Liver (tissue), 3 donors: Measurements from ENCODE around the gene ANXA10.

Experiments used
- EGR1 ChIP-seq, 2 donors: IDR thresholded peaks; 2 replicates each; pipeline ENCODE4 v1.6.1; 2016 to 2018; ENCODE audit warnings: antibody characterized with exemption in 2 of 2, low read depth in 2 of 2
- HNF4A ChIP-seq, 2 donors: conservative IDR thresholded peaks; 2 replicates each; pipeline ENCODE4 v1.6.1; 2016; ENCODE audit warnings: antibody characterized with exemption in 2 of 2, mild to moderate bottlenecking in 2 of 2
- HNF4G ChIP-seq: IDR thresholded peaks from 2 replicates; pipeline ENCODE4 v1.6.1; 2016; ENCODE audit warnings: antibody characterized with exemption
- JUND ChIP-seq, 2 donors: IDR thresholded peaks; 2 replicates each; pipeline ENCODE4 v1.6.1; 2016; ENCODE audit warnings: antibody characterized with exemption in 2 of 2
- NR2F2 ChIP-seq: IDR thresholded peaks from 2 replicates; pipeline ENCODE4 v1.6.1; 2016; ENCODE audit warnings: antibody characterized with exemption
- TAF1 ChIP-seq: conservative IDR thresholded peaks from 2 replicates; pipeline ENCODE4 v1.6.1; 2016; ENCODE audit warnings: antibody characterized with exemption, mild to moderate bottlenecking
- YY1 ChIP-seq: IDR thresholded peaks from 2 replicates; pipeline ENCODE4 v1.6.1; 2016; ENCODE audit warnings: antibody characterized with exemption, mild to moderate bottlenecking
- TF ChIP-seq, protein P1 (sequence below): fragments of 150-350 bp; IDR thresholded peaks from 2 replicates; pipeline ENCODE4 v1.5.1; 2017; ENCODE audit warnings: improper control_type of control experiment, low read depth, low read length; ENCODE audit not compliant: missing input control
- TF ChIP-seq, protein P2 (sequence below): IDR thresholded peaks from 2 replicates; pipeline ENCODE4 v1.6.1; 2016; ENCODE audit warnings: antibody characterized with exemption
- donor health status: healthy.
- donor health status: healthy.

DNA sequence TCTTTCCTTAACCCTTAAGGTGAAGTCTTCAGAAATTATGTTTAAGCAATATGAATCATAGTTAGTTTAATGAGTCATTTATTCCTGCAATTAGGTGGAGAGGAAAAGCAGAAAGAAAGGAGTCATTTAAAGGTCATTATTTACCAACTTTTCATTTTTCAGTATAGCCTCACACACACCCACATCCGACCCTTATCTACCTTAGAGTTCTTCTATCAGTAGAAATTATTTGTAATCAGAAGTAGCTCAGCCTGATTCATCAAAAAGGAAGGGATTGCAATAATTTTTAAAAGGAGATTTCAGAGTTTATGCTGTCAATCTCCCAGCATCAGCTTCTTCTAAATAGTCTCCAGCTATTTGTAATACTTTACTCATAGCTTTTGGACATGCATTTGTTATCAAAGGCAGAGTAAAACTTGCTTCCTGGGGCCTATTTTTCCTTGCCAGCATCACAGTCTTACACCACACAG lies 5.9 kb downstream of the ANXA10 start:
- TF ChIP-seq, protein P1, sequence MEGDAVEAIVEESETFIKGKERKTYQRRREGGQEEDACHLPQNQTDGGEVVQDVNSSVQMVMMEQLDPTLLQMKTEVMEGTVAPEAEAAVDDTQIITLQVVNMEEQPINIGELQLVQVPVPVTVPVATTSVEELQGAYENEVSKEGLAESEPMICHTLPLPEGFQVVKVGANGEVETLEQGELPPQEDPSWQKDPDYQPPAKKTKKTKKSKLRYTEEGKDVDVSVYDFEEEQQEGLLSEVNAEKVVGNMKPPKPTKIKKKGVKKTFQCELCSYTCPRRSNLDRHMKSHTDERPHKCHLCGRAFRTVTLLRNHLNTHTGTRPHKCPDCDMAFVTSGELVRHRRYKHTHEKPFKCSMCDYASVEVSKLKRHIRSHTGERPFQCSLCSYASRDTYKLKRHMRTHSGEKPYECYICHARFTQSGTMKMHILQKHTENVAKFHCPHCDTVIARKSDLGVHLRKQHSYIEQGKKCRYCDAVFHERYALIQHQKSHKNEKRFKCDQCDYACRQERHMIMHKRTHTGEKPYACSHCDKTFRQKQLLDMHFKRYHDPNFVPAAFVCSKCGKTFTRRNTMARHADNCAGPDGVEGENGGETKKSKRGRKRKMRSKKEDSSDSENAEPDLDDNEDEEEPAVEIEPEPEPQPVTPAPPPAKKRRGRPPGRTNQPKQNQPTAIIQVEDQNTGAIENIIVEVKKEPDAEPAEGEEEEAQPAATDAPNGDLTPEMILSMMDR: no peak
- TF ChIP-seq JUND (IDR thresholded peaks at IDR 0.05) (no peak), EGR1 (IDR thresholded peaks at IDR 0.05; ENCODE audit: low read depth in 2 of 2) (no peak), HNF4G (no peak), NR2F2 (no peak), YY1 (no peak), HNF4A (conservative IDR thresholded peaks at IDR 0.05) (no peak), TAF1 (no peak)
- TF ChIP-seq, protein P2, sequence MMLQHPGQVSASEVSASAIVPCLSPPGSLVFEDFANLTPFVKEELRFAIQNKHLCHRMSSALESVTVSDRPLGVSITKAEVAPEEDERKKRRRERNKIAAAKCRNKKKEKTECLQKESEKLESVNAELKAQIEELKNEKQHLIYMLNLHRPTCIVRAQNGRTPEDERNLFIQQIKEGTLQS: no peak
